Left ventricle myocardium inferior (tissue), 1 donor: ENCODE data around the gene CENPA. TPM values are rescaled to one million over a fixed set of nuclear protein-coding genes. Genes with fewer than 3 reads are reported as not detected.
A peak's percentile ranks its signal among the peaks of the same experiment; 100 is the strongest.

Experiments used
- DNase-seq: peaks from one replicate; pipeline ENCODE4 v3.0.0-alpha.2; 2020
- H3K27ac ChIP-seq: fragments of 200-600 bp; replicated peaks from 2 replicates; pipeline ENCODE4 v1.8.0; 2021
- H3K27me3 ChIP-seq: fragments of 200-600 bp; 2 replicates; pipeline ENCODE4 v1.8.0; 2021; ENCODE audit warnings: low read depth
- H3K36me3 ChIP-seq: fragments of 200-600 bp; 2 replicates; pipeline ENCODE4 v1.8.0; 2021
- H3K4me1 ChIP-seq: fragments of 200-600 bp; 2 replicates; pipeline ENCODE4 v1.8.0; 2021
- H3K4me3 ChIP-seq: fragments of 200-600 bp; 2 replicates; pipeline ENCODE4 v1.8.0; 2021; ENCODE audit warnings: mild to moderate bottlenecking, moderate library complexity
- H3K9me3 ChIP-seq: fragments of 200-600 bp; replicated peaks from 2 replicates; pipeline ENCODE4 v1.8.0; 2021
- CTCF ChIP-seq: fragments of 200-600 bp; IDR thresholded peaks from 2 replicates; pipeline ENCODE4 v1.8.0; 2021; ENCODE audit warnings: antibody characterized with exemption, mild to moderate bottlenecking, borderline replicate concordance
- intact Hi-C: fragments of 100-400 bp; cut with micrococcal nuclease; formaldehyde crosslinking; loops from one replicate; pipeline ENCODE4 v1.11.0; 2022
- total RNA-seq: library from RNA; stranded (reverse); fragmentation: NEBNext Ultra II Directional; extraction: Animal tissue kit (Norgen Biotek cat#: 25700); gene quantifications from one replicate; pipeline ENCODE4 v1.2.1, GENCODE V29; 2021
- donor health status: DM: no; HTN: yes; CAD: no; lungs with severe emphysema.

Gene CENPA
- total RNA-seq, 1 donor from 2014 or later: 2.5 TPM

DNA sequence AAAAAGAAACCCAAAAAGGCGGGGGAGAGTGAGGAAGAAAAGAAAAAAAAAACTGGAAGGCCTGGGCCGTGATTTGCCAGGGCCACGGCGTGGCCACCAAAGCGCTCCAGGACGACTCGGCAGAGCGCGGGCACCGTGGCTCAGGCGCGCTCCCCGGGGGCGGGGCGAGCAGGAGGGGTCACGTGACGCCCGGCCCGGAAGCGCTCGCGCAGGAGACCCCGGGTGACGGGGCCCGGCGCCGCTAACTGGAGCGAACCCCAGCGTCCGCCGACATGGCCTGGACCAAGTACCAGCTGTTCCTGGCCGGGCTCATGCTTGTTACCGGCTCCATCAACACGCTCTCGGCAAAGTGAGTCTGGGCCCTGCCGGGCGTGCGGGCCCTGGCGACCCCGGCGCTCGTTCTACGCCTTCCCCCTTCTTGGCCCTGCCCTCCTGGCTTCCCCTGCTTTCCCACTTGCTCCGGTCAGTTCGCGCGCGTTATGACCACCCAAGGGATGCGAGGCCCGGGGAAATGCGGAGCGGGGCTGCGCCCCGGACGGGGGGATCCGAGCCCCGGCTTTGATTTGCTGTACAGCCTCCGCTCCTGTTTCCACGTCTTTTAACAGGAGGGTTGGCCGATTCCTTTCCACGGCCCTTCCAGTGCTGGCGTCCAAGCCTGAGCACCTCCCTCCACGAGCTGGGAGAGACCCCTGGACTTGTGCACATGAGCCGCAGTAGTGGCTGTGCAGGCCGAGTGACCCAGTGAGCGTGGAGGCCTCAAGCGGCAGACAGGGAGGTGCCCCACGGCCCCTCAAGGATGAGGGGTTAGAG is 21.6 kb upstream of the CENPA start, which contains the start of gene SLC35F6:
Gene SLC35F6 (plus strand): TSS at position 207 of the 810 bp plus-strand sequence. CDS start 66 bp downstream, at position 273.
- DNase-seq: peak; percentile 85
- H3K9me3 ChIP-seq: no peaks in the 10 kb centered on the region
- intact Hi-C loops: no loop called here
- H3K36me3 ChIP-seq: no peaks in the 10 kb centered on the region
- no peaks in the 10 kb centered on the region for H3K27me3 ChIP-seq
- peak within 1 kb of the TSS; percentile 93 for H3K4me3 ChIP-seq
- peaks cover 59% of the 10 kb centered on the region for H3K4me1 ChIP-seq
- TF ChIP-seq CTCF: no peak
- H3K27ac ChIP-seq: peak within 1 kb of the TSS; percentile 92

- TF ChIP-seq CTCF: no peak
- Histone ChIP-seq H3K36me3 (no peaks in the 10 kb centered on the region), H3K27me3 (no peaks in the 10 kb centered on the region), H3K27ac (peak overlapping the region; percentile 92), H3K4me3 (peak overlapping the region; percentile 93), H3K4me1 (peaks cover 65% of the 10 kb centered on the region), H3K9me3 (no peaks in the 10 kb centered on the region)
- intact Hi-C loops: no loop called here
- DNase-seq: no peak
Measured at GRCh38 chr2:26764906-26765305, 20.9 kb upstream of the CENPA start.

- H3K36me3 ChIP-seq: no peaks in the 10 kb centered on the region
- TF ChIP-seq CTCF: no peak
- H3K9me3 ChIP-seq: no peaks in the 10 kb centered on the region
- H3K27me3 ChIP-seq: no peaks in the 10 kb centered on the region
- H3K27ac ChIP-seq: peak overlapping the region; percentile 92
- DNase-seq: no peak
- H3K4me1 ChIP-seq: peaks cover 72% of the 10 kb centered on the region
- H3K4me3 ChIP-seq: peak overlapping the region; percentile 93
- intact Hi-C loops: no loop called here
Measured at GRCh38 chr2:26765475-26766200, 20.2 kb upstream of the CENPA start.

- DNase-seq: no peak
- H3K27ac ChIP-seq: peak overlapping the region; percentile 32
- H3K4me3 ChIP-seq: no peak overlapping the region
- intact Hi-C loops: no loop called here
- H3K4me1 ChIP-seq: peaks cover 87% of the 10 kb centered on the region
- H3K27me3 ChIP-seq: no peaks in the 10 kb centered on the region
- H3K36me3 ChIP-seq: no peaks in the 10 kb centered on the region
- H3K9me3 ChIP-seq: no peaks in the 10 kb centered on the region
- TF ChIP-seq CTCF: no peak
Measured at GRCh38 chr2:26767129-26767528, 18.7 kb upstream of the CENPA start.

- H3K4me1 ChIP-seq: peaks cover 96% of the 10 kb centered on the region
- intact Hi-C loops: no loop called here
Measured at GRCh38 chr2:26767894-26768487, 17.9 kb upstream of the CENPA start.

More at GRCh38 chr2:26767894-26768487, 17.9 kb upstream of the CENPA start:
- no peaks in the 10 kb centered on the region for H3K36me3 ChIP-seq
- no peaks in the 10 kb centered on the region for H3K27me3 ChIP-seq
- TF ChIP-seq CTCF: no peak
- DNase-seq: no peak
- H3K4me3 ChIP-seq: no peak overlapping the region
- H3K27ac ChIP-seq: peak overlapping the region; percentile 93
- H3K9me3 ChIP-seq: no peaks in the 10 kb centered on the region
